NCI-H146 treated with DMSO at 0.1 percent for 48 hours (cell line): ENCODE data around the gene ZFYVE27.

Source experiments
- DNase-seq: peaks from one replicate; lab custom pipeline; 2025; ENCODE audit not compliant: unreplicated experiment; lab: John Stamatoyannopoulos, UW

ZFYVE27 gene

DNA sequence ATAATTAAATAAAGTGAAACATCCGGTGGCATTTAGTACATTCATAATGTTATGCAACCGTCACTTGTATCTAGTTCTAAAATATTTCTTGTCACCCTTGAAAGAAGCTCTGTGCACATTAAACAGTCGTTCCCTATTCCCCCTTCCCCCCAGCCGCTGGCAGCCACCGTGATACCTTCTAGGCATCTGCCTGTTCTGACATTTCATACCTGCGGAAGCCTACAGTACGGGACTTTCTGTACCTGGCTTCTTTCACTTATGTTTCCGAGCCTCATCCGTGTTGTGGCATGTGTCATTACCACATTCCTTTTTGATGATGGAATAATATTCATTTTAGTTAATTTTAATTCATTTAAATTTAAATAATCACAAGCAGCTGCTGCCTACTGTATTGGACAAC lies 48.8 kb downstream of the ZFYVE27 start:
- no peak for DNase-seq

DNA sequence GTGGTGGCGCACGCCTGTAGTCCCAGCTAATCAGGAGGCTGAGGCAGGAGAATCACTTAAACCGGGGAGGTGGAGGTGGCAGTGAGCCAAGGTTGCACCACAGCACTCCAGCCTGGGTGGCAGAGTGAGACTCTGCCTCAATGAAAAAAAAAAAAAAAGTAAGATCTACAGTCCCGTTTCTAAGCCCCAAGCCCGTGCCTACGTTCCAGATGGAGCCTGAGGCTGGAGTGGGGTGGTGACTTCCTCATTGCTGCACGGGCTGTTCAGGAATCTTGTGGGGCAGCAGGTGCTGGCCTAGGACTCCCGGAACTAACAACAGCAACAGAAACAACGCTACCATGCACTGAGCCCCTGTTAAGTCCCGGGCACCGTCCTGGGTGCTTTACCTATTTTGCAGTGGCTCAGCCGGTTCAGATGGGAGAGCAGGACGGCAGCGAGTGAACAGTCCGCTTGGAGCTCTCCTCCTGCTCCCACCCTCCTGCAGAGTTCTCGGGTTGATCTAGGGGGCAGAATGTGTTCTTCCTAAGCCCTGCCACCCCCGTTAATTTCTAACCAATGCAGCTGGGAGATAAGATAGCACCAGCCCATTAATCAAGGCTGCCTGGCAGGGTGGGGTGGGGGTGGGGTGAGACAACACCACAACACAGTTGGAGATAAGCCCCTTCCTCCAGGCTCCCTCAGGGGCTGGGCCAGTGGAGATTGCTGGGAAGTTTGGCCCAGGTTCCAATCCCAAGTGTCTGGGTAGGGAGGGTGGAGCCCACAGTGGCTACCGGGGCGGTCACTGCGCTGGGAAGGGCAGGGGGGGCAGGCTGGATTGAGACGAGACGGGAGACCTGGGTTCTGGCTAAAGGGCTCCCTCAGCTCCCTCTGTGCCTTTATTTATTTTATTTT lies 51.9 kb downstream of the ZFYVE27 start:
- DNase-seq, result no peak

DNA sequence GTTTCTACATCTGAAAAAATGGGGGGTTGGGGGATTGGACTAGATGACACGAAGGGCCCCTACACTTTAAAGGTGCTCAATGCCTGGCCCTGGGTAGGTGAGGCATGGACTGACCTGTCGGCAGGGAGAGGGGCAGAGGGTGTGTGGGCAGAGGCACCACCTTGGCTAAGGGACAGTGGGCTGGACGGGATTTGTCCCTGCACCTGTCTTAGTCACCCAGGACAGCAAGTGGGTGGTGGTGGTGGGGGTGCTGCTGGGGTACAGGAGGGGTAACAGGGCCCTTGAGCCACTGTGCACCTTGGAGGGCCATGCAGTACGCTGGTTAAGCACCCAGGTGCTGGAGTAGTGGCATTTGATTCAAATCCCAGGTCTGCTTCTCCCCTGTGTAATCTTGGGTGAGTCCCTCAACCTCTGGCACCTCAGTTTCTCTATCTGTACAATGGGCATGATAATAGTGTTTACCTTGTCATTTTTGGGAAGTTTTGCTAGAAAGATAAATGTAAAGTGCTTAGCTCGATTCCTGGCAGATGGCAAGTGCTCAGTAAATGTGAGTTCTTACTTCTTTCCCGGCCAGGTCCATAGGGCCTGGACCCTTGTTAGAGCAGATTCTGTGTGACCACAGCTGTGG lies 53.0 kb downstream of the ZFYVE27 start:
- DNase-seq, result no peak

DNA sequence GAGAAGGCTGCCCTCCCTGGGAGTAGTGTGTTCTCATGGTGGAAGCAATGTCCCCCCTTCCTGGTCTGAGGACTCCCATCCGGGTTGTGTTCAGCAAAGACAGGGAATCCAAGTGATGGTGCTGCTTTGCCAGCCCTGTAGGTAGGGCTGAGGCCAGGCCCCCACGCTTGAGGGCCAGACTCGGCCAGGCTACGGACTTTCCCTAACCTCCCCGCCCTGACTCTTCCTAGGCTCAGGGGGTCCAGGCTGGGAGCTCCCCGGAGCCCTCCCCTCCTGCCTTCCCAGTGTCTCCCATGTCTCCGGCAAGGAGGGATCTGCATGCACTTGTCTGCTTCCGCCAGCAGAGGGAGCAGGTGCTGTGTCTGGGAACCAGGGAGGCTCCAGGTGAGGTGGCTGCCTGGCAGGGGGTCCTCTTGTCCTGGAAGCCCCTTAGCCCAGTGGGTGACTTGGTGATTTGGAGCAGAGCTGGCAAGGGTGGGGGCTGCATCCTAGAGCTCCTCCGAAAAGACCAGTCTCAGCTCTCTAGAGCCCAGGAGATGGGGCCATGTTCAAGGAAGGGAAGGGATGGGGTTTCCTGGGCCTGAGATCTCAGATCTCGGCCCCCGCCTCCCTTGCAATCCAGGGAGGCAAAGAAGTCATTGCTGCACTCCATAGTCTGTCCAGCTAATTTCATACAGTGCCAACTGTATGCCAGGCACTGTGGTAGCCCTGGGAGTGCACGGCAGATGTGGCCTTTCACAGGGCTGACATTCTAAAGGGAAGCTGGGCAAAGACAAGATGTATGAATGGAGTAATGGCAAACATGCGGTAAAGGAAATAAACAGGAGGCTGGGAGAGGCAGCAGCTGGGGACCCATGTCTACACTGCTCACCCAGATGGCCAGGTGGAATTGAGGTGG lies 55.1 kb downstream of the ZFYVE27 start:
- peak; percentile 39 for DNase-seq

DNA sequence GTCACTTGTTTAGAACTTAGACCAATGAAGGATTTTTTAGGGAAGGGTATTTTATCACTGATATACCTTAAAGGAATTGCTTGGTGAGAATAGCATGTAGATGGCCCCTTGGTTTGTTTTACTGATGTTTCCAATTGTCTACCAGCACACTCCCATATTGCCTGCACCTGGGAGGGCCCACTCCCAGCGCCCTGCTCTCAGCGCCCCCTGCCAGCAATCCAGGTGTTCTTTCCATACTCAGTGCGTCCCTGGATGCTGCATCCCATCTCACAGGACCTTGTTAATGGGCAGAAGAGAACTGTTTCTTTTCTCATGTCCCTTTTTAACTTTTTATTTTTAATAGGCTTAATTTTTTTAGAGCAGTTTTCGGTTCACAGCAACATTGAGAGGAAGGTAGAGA lies 59.0 kb downstream of the ZFYVE27 start:
- DNase-seq, result no peak

DNA sequence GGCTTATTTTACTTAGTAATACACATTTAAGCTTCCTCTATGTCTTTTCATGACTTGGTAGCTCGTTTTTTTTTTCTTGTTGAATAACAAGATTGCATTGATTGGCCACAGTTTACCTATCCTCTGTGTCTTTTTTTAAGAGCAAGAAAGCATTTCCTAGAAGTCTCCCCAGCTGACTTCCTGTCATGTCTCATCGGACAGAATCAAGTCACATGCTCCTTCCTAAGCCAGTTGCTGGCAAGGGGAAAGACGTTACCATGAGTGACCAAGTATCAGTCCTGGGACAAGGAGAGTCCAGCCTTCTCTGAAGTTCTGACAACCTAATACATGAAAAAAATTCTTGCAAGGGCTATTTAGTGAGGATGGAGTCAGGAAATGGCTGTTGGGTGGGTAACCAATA lies 59.7 kb downstream of the ZFYVE27 start:
- DNase-seq, result no peak

DNA sequence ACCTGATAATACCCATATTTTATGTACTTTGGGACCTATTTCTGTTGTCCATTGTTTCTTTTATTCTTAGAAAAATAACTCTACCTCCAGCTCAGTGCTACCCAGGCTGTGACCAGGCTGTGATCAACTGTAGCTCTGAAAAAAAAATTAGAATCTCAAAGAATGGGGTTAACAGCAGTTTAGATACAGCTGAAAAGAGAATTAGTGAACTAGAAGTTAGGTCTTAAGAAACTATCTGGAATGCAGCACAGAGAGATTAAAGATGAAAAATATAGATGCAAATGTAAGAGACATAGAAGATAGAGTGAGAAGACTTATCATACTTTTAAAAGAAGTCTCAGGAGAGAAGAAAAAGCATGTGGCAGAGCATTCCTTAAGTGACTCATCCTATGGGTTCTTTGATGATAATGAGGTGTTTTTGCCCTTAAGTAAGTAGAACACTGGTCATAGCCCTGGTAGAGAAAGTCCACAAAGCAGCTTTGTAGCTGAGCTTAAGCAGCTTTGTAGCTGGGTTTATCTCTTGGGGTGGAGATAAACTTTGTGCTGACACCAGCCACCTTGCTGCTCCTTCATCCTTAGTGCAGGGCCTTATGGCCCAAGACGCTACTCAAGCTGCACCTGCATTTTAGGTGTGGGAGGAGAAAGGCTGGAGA lies 62.2 kb downstream of the ZFYVE27 start:
- DNase-seq, result no peak

DNA sequence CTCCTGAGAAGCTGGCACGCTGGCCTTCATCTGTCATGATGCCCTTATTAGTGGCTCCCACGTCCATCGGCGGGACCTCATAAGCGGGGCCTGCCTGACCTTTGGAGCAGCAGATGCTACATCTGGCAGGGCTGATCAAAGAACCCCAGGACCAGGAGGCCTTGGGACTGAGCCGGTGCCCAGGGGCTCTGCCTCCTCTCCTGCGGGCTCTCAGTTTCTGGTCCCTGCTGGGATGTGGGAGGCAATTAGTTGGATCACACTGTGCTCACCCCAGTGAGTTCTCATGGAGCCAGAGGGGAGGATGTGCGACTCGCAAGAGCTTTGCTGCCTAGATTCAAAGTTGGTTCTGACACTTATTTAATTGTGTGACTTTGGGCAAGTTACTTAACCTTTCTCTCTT lies 63.5 kb downstream of the ZFYVE27 start:
- DNase-seq, result no peak

DNA sequence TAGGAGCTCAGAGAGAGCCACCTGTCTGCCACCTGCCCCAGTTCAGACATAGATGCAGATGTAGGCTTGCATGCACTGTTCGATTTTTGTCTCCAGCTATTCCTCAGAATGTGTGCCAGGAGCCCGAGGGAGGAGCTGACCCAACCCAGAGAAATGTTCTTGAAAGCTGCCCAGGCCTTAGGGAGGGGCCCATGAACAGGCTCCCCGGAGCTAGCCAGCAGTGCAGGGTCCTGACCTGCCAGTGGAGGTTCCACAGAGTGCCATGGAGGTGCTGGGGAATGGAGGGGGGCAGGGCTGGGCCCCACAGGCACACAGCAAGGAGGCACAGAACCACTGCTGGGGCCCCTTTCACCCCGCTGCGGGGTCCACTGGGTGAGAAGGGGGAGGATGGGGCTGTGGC lies 64.5 kb downstream of the ZFYVE27 start:
- no peak for DNase-seq

DNA sequence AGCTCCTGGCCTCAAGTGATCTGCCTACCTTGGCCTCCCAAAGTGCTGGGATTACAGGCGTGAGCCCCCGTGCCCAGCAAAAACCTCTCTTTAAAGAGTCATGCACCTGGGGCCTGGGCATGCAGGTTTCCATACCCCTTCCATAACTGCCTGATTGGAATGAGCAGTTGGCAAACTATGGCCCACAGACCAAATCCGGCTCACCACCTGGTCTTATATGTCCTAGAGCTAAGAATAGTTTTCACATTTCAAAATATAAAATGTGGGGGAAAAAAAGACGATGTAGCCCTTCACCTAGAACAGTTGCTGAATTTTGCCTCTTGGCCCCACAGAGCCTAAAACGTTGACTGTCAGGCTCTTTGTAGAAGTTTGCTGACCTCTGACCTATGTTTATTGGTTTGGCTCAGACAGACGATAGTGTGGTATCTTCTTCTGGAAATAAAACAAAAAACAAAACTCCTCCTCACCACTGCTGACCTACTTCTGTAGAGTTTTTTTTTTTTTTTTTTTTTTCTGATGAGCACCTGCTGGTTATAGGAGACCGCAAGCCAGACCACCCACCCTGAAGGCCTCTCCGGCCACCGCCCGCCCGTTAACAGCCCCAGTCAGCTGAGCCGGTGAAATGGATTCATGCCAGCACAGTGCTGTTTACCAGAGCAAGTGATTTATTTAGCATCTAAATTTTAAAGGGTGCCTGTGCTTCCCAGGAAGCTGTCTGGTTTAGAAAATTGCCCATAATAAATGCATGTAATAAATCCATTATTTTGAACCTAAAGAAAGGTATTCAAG lies 68.4 kb downstream of the ZFYVE27 start:
- no peak for DNase-seq

DNA sequence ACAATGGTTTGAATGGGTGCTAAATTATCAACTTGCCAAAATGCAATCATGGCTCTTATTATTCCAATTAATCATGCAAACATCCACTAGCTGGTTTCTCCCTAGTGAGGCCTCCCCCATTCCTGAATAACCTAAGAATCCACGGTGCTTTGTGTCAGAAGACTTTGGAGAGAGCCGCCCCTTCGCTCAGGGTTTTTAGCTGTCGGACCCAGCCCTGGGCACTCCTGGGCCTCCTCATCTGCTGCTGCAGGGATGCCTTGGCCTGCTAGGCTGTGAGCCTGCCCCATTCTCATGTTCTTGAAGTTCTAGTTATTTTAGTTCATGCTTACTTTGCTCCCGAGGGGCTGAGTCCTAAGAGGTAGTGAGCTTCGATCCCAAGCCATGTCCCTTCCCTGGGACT lies 69.0 kb downstream of the ZFYVE27 start:
- no peak for DNase-seq

DNA sequence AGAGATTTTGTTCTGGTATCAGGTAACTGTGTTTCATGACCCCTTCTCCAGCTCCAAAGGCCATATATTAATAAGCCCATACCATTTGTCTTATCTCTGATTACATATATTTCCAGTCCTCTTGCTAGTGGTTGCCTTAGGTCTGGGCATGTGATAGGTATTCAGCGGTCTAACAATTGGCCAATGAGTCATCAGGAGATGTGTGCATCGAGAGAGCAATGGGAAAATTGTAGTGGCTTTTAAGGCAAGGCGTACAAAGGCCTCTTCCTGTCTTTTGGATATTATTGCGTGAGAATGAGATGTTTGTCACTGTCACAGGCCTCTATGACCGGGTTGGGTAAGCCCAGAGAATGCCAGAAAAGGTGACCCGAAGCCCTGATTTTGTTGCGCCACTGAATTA lies 73.5 kb downstream of the ZFYVE27 start:
- DNase-seq, result peak; percentile 28
